Hepatocyte (in vitro differentiated cells): ENCODE data around the gene GPM6B. TPM values are rescaled to one million over a fixed set of nuclear protein-coding genes. Genes with fewer than 3 reads are reported as not detected.

ENCODE experiments used
- DNase-seq: peaks from one replicate; pipeline ENCODE4 v3.0.0-alpha.2; 2016; ENCODE audit warnings: low spot score
- H2AFZ ChIP-seq: fragments of 200-600 bp; sonication (generic); 2 replicates; pipeline ENCODE4 v1.6.0; 2016; ENCODE audit warnings: antibody characterized with exemption, mild to moderate bottlenecking
- H3K27ac ChIP-seq: fragments of 200-600 bp; sonication (generic); 2 replicates; pipeline ENCODE4 v1.5.1; 2016; ENCODE audit warnings: mild to moderate bottlenecking
- H3K27me3 ChIP-seq: fragments of 200-600 bp; sonication (generic); 2 replicates; pipeline ENCODE4 v1.6.1; 2016
- H3K36me3 ChIP-seq: fragments of 200-600 bp; sonication (generic); replicated peaks from 2 replicates; pipeline ENCODE4 v1.5.1; 2016; ENCODE audit warnings: low read depth; ENCODE audit not compliant: insufficient read depth
- H3K4me1 ChIP-seq: fragments of 200-600 bp; sonication (generic); 2 replicates; pipeline ENCODE4 v1.5.1; 2016; ENCODE audit warnings: mild to moderate bottlenecking, moderate library complexity; ENCODE audit not compliant: insufficient read depth
- H3K4me2 ChIP-seq: fragments of 200-600 bp; sonication (generic); 2 replicates; pipeline ENCODE4 v1.6.0; 2016
- H3K4me3 ChIP-seq: fragments of 200-600 bp; sonication (generic); 2 replicates; pipeline ENCODE4 v1.5.1; 2016; ENCODE audit warnings: mild to moderate bottlenecking
- H3K79me2 ChIP-seq: fragments of 200-600 bp; sonication (generic); 2 replicates; pipeline ENCODE4 v1.6.0; 2017; ENCODE audit warnings: mild to moderate bottlenecking
- H3K9me2 ChIP-seq: fragments of 200-600 bp; sonication (generic); replicated peaks from 2 replicates; pipeline ENCODE4 v1.6.0; 2017; ENCODE audit warnings: mild to moderate bottlenecking; ENCODE audit not compliant: insufficient read depth
- H3K9me3 ChIP-seq: fragments of 200-600 bp; sonication (generic); 2 replicates; pipeline ENCODE4 v1.5.1; 2016; ENCODE audit warnings: low read depth, mild to moderate bottlenecking
- H4K20me1 ChIP-seq: fragments of 200-600 bp; sonication (generic); 2 replicates; pipeline ENCODE4 v1.6.0; 2016; ENCODE audit warnings: mild to moderate bottlenecking; ENCODE audit not compliant: insufficient read depth, poor library complexity, severe bottlenecking
- CTCF ChIP-seq: fragments of 200-600 bp; sonication (generic); IDR thresholded peaks from 2 replicates; pipeline ENCODE4 v1.5.1; 2016; ENCODE audit warnings: antibody characterized with exemption, mild to moderate bottlenecking; ENCODE audit not compliant: poor library complexity
- EZH2 ChIP-seq: fragments of 200-600 bp; sonication (generic); IDR thresholded peaks from 2 replicates; pipeline ENCODE4 v1.6.1; 2016; ENCODE audit warnings: antibody characterized with exemption, mild to moderate bottlenecking, borderline replicate concordance
- EZH2phosphoT487 ChIP-seq: fragments of 200-600 bp; sonication (generic); IDR thresholded peaks from one replicate; pipeline ENCODE4 v1.6.1; 2018; ENCODE audit warnings: antibody characterized with exemption, mild to moderate bottlenecking, low read depth, moderate library complexity; ENCODE audit not compliant: unreplicated experiment, severe bottlenecking
- WGBS: methylation state at CpG from one replicate; pipeline ENCODE4 v1.1.6; 2016; ENCODE audit warnings: low lambda C conversion rate; ENCODE audit errors: missing lambda C conversion rate; 5-methylcytosine and 5-hydroxymethylcytosine counted together
- polyA plus RNA-seq: library from polyadenylated mRNA; unstranded; fragments of >200 nt; fragmentation: Nextera tagmentation; extraction: Ambion mirVana; gene quantifications from 2 replicates; pipeline ENCODE4 v1.2.1, GENCODE V29; 2016
- total RNA-seq: library from RNA; depleted of rRNA; stranded (reverse); fragments of >200 nt; gene quantifications from 2 replicates; pipeline ENCODE4 v1.2.3, GENCODE V29; 2014

GPM6B gene
- total and polyA plus RNA-seq, 2 experiments from 2014 or later: 6.8 to 9.0 TPM

- TF ChIP-seq CTCF: no peak
- TF ChIP-seq EZH2: no peak
- no peak for TF ChIP-seq EZH2phosphoT487
Measured at GRCh38 chrX:13793897-13794296, 23.0 kb downstream of the GPM6B start.

DNA sequence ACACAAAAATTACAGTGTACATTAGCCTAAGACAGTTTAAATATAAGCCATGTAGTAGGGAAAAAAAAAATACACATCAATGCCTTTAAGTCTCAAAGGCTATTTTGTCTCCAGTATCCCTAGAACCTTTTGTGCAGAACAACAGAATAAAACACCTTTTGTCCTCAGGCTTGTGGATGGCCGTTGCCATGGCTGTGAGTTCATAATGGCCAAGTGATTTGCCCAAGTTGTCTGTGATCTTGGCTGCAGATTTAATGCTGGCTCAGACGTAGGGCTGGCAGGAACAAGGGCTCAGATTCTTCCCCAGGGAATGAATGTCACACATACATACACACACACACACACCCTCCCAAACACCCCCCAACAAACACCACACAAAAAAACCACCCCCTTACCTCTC lies 25.3 kb downstream of the GPM6B start:
- Histone ChIP-seq H3K36me3 (no peaks in the 10 kb centered on the region), H3K9me3 (no peaks in the 10 kb centered on the region), H3K79me2 (no peaks in the 10 kb centered on the region), H3K4me2 (no peak overlapping the region), H3K27me3 (no peaks in the 10 kb centered on the region), H2AFZ (no peak overlapping the region), H3K27ac (no peak overlapping the region), H3K9me2 (no peaks in the 10 kb centered on the region), H3K4me1 (no peaks in the 10 kb centered on the region), H4K20me1 (no peaks in the 10 kb centered on the region), H3K4me3 (no peak overlapping the region)
- WGBS: 70% methylated on average over 2 of the region's 2 CpGs
- no peak for TF ChIP-seq EZH2
- no peak for TF ChIP-seq CTCF
- TF ChIP-seq EZH2phosphoT487: no peak
- DNase-seq: no peak

More at GRCh38 chrX:13793897-13794296, 23.0 kb downstream of the GPM6B start:
- Histone ChIP-seq H4K20me1 (no peaks in the 10 kb centered on the region), H3K4me3 (no peak overlapping the region), H3K4me2 (no peak overlapping the region), H3K36me3 (no peaks in the 10 kb centered on the region), H3K9me2 (no peaks in the 10 kb centered on the region), H2AFZ (no peak overlapping the region), H3K79me2 (no peaks in the 10 kb centered on the region), H3K4me1 (no peaks in the 10 kb centered on the region), H3K27ac (no peak overlapping the region), H3K9me3 (no peaks in the 10 kb centered on the region), H3K27me3 (no peaks in the 10 kb centered on the region)
- DNase-seq: no peak
- WGBS: 75% methylated on average over 2 of the region's 2 CpGs

- Histone ChIP-seq H3K4me2 (no peak overlapping the region), H3K36me3 (no peaks in the 10 kb centered on the region), H2AFZ (no peak overlapping the region), H3K4me1 (no peaks in the 10 kb centered on the region), H3K9me2 (no peaks in the 10 kb centered on the region), H3K9me3 (no peaks in the 10 kb centered on the region), H3K79me2 (no peaks in the 10 kb centered on the region), H3K4me3 (no peak overlapping the region), H4K20me1 (no peaks in the 10 kb centered on the region), H3K27me3 (no peaks in the 10 kb centered on the region), H3K27ac (no peak overlapping the region)
- DNase-seq: no peak
- TF ChIP-seq EZH2: no peak
- TF ChIP-seq EZH2phosphoT487: no peak
- TF ChIP-seq CTCF: no peak
- WGBS: 95% methylated on average over 2 of the region's 2 CpGs
Measured at GRCh38 chrX:13791145-13791544, 25.7 kb downstream of the GPM6B start.
